ENCODE measurements around the gene IL19.

GRCh38 chr1:206768472-206769303 lies 1.9 kb upstream of the IL19 start:
- TF ChIP-seq POLR2A (IDR thresholded peaks at IDR 0.05) (peak in 1 of 4 donors; percentile 4), CTCF (IDR thresholded peaks at IDR 0.05) (no peak), EP300 (IDR thresholded peaks at IDR 0.05) (no peak)

Data from upper lobe of left lung (tissue), 4 donors.